HuH-7 (cell line): Measurements from ENCODE around the gene HRH3.

Experiments
- DNase-seq: peaks from one replicate; pipeline ENCODE4 v3.0.0; 2011; ENCODE audit warnings: low spot score

Gene HRH3

GRCh38 chr20:62219992-62220665 is at the start of gene HRH3:
Gene HRH3 (minus strand): TSS chr20:62220278. CDS start chr20:62219970, 308 bp downstream.
- DNase-seq: peak; percentile 94

DNA sequence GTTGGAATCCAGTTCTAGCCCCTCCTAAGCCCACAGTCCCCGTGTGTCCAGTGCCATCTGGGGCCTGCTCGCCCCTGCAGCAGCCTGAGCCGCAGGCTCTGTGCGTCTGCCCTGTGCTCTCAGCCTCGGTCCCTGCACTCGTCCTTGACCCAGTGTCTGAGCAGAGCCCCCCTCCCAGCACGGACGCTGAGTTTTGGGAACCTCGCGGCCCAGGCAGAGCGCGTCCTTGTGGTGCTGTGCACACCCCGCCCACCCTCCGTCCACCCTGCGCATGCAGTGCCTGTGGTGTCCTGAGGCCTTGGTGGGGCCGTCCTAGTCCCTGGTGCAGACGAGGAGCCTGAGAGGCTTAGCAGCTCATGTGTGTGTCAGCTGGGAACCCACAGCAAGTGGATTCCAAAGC is 49.8 kb upstream of the HRH3 start:
- DNase-seq: no peak

DNA sequence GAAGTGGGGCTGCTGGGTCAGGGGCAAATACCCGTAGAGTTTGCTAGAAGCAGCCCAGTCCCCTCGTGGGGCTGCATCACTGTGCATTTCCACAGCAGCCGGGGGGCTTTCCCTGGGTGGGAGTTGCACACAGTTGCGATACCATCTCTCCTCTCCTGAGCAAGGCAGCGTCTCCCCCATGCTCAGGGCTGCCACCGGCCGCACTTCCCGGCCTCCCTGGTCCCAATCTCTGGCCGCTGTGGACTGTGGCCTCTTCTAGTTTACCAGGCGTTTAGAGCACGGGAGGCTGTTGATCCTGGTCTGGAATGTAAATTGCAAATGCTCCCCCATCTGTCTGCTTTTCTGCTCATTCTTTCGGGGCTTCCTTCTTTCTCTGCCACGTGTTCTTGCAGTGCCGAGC is 49.3 kb upstream of the HRH3 start:
- no peak for DNase-seq

GRCh38 chr20:62268228-62268900 is 48.3 kb upstream of the HRH3 start:
- no peak for DNase-seq

GRCh38 chr20:62267543-62267942 is 47.5 kb upstream of the HRH3 start:
- DNase-seq: no peak

GRCh38 chr20:62266851-62267250 is 46.8 kb upstream of the HRH3 start:
- no peak for DNase-seq

GRCh38 chr20:62266340-62266739 is 46.3 kb upstream of the HRH3 start:
- DNase-seq: no peak

DNA sequence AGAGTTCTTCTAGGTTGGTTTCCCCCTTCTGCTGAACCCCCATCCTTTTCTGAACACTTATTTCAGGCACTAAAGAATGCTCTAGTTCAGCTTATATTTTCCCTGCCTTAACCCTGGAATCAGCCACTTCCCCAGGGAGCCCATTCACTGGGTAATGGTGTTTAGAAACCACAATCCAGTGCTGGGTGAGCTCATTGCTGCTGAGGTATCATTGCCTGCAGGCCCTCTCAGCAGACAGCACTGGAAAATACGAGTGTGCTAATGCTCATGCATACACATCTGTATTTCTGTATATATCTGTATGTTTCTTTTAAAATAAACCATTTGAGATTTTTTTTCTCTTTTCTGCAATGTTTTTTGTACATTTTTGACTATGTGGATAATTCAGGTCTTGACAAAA is 45.3 kb upstream of the HRH3 start:
- DNase-seq: no peak

GRCh38 chr20:62263396-62263795 is 43.3 kb upstream of the HRH3 start:
- no peak for DNase-seq

- DNase-seq: no peak
Observed at GRCh38 chr20:62262064-62262463, 42.0 kb upstream of the HRH3 start.

DNA sequence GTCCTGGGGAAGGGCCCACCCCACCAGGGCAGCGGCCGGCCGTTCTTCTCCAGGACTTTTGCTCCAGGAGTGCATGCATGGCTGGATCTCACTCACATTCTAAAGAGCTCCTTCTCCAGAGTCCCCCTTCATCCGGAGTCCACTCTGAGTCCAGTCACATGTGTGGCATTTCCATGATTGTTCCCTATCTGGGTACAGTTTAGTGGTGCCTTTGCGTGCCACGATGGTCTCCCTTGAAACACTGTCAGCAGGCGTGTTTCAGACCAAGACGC is 39.2 kb upstream of the HRH3 start:
- DNase-seq: no peak

- DNase-seq: no peak
Observed at GRCh38 chr20:62258499-62259293, 38.6 kb upstream of the HRH3 start.

- DNase-seq: no peak
Observed at GRCh38 chr20:62255976-62256375, 35.9 kb upstream of the HRH3 start.

DNA sequence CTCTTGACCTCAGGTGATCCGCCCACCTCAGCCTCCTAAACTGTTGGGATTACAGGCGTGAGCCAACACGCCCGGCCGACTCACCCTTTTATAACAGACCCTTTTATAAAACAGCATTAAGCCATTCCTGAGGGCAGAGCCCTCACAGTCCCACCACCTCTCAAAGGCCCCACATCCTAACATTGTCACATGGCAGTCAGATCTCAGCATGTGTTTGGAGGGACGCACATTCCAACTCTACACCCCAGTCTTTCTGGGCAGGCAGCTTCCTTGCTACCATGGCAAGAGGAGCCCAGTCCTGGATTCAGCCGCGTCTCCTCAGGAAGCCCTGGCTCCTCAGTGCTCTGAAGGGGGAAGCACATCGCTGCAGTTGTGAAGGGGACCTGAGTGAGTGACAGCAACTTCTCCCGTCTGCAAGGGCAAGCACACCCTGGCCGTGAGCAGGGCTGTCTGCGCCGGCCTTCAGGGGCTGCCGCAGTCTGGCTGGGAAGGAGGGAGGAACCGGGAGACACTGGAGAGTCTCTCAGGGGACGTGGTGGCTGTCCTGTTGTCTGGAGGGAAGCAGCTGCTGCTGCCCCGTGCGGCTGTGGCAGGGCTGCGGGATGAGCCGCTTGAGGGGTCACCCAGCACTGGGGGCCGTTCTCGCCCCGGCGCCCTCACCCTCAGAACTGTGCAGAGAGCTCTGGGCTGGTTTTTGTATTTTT is 34.1 kb upstream of the HRH3 start:
- DNase-seq: no peak

DNA sequence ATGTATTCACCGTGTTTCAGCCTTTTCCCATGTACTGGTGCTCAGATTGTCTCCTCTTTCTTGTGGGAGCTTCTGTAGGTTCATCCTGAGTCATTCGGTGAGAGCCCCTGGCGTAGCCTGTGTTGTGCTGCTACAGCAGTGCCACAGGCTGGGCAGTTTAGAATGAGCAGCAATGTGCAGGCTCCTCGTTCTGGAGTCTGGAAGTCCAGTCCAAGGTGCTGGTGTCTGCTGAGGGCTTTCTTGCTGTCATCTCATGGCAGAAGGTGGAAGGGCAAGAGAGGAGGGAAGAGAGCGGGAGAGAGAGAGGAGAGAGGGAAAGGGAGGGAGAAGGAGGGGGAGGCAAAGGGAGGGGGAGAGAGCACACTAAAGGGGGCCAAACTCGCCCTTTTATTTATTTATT is 33.3 kb upstream of the HRH3 start:
- DNase-seq: no peak

DNA sequence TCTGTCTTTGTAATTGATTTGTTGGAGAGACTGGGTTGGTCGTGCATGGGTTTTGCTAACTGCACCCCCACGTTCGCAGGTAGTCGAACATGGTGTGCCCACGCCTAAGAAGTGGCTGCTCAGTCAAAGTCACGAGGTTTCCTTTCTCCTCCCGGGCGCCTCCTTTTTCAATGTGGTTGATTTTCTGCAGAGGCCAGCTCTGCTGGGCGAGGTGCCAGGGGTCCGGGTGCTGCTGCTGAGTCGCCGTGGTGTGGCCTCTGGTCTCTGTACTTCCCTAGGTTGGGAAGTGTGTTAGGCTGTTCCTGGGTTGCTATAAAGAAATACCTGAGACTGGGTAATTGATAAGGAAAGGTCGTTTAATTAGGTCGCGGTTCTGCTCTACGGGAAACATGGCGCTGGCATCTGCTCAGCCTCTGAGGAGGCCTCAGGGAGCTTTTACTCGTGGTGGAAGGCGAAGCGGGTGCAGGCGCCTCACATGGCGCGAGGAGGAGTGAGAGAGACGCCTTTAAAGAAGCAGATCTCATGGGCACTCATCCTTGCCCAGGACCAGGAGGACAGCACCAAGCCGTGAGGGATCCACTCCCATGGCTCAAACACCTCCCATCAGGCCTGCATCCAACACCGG is 32.4 kb upstream of the HRH3 start:
- DNase-seq: no peak

DNA sequence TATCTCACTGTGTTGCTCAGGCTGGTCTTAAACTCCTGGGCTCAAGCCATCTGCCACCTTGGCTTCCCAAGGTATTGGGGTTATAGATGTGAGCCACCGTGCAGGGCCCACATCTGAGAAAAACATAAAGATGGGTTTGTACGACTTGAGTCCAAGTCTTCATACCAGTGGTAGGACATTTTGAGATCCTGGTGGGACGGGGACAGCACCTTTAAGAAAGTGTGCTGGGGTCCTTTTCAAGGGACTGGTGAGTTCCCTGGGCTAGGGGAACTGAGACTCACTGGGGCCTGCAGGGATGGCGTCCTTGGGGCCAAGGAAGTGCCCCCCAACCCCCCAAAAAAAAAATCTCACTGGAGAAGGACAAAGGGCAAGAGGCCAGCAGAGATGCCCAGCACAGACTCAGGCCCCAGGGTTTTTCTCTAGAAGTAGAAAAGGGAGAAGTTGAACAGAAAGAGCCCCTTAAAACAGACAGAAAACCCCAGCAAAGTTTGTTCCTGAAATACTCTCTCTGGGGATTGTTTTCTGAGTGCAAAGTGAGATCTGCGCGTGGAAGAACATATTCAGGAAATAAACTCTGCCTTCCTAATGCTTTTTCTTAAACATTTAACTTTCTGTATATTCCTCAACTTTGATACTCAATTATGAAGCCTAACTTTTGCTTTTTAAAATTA is 28.9 kb upstream of the HRH3 start:
- no peak for DNase-seq

GRCh38 chr20:62246872-62247652 is 27.0 kb upstream of the HRH3 start:
- no peak for DNase-seq

DNA sequence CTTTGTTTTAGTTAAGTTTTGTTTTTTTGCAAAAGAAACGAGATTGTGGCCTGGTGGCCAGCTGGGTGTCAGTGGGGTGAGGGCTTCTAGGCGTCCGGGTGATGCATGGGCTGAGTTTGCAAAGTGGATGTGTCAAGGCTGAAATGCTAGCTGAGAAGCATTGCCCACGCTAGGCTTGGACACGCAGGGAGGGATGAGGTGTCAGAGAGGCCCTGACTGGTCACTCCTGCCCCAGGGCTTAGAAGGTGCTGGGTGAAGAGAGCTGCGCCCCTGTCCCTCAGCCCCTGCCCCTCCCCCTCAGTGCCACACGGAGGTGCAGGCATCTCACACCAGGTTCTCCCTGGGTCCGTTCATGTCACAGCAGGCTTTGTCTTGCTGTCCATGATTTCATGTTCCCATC is 26.4 kb upstream of the HRH3 start:
- no peak for DNase-seq

DNA sequence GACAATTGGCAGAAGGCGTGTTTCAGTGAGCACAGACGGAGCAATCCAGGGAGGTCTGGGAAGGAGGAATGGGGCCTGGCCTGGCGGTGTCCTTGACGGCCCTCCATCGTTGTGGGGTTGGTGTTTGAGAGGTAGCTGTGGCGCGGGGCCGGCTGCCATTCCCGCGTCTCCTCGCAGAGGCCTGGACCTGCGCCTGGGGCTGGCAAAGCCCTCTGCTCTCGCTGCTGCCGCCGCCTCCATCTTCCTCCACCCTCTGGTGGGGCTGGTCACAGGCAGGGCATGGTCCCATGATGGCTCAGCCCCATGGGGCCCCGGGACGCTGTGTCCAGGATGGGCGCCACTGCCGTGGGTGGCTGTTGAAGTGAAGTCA is 25.8 kb upstream of the HRH3 start:
- no peak for DNase-seq

DNA sequence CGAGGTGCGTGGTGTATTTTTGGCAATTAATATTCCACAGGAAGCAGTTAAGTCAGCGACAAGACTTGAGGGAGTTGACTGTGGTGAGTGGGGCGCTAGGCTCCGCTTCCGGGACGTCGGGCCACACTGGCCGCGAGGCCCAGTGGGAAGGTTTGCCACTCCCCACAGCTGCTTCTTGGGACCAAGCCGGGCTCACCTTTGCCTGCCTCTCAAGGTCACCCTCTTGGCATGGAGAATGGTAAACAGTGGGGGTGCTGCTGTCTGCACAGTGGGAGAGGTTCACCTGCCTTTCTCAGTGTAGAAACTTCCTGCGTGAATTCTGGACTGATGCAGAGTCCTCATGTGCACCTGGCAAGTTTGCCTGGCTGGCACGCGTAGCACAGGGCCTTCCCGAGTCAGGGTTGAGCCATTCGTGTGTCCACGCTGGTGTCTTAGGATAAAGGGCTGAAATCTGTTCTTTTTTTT is 24.6 kb upstream of the HRH3 start:
- DNase-seq: no peak
